Neural cell (in vitro differentiated cells): ENCODE measurements around the gene ANXA5.

Experiments
- CTCF ChIP-seq: fragments of 450-650 bp; IDR thresholded peaks from 2 replicates; pipeline ENCODE4 v1.5.1; 2014; ENCODE audit warnings: antibody characterized with exemption, mild to moderate bottlenecking, moderate library complexity; ENCODE audit not compliant: poor library complexity, severe bottlenecking
- EZH2 ChIP-seq: fragments of 200-600, 300-800 bp; shearing (Covaris generic), sonication (generic); IDR thresholded peaks from 2 replicates; pipeline ENCODE4 v1.6.1; 2014; ENCODE audit warnings: antibody characterized with exemption, low read length, borderline replicate concordance, mild to moderate bottlenecking; ENCODE audit not compliant: insufficient read depth, poor library complexity, severe bottlenecking
- RAD21 ChIP-seq: fragments of 450-650 bp; conservative IDR thresholded peaks from 2 replicates; pipeline ENCODE4 v1.6.1; 2014; ENCODE audit warnings: antibody characterized with exemption, mild to moderate bottlenecking, moderate library complexity
- REST ChIP-seq: IDR thresholded peaks from 2 replicates; pipeline ENCODE4 v1.6.1; 2012; ENCODE audit warnings: borderline replicate concordance

GRCh38 chr4:121674696-121675095 lies 22.1 kb downstream of the ANXA5 start:
- TF ChIP-seq REST (no peak), CTCF (no peak), RAD21 (no peak), EZH2 (no peak)
